H9 (cell line): ENCODE data around the gene RABGAP1L. TPM values are rescaled to one million over a fixed set of nuclear protein-coding genes. Genes with fewer than 3 reads are reported as not detected.

ENCODE experiments used
- DNase-seq: peaks from one replicate; pipeline ENCODE4 v3.0.0-alpha.2; 2017
- H2AFZ ChIP-seq: one replicate; pipeline ENCODE4 v1.6.1; 2013; ENCODE audit warnings: mild to moderate bottlenecking, low read length, control low read depth, moderate library complexity
- H2AK5ac ChIP-seq: 2 replicates; pipeline ENCODE4 v1.6.1; 2013; ENCODE audit warnings: low read length, control low read depth, mixed read lengths; ENCODE audit not compliant: insufficient read length
- H2BK120ac ChIP-seq: one replicate; pipeline ENCODE4 v1.6.1; 2013; ENCODE audit warnings: low read depth, mild to moderate bottlenecking, low read length, control low read depth, inconsistent platforms; ENCODE audit not compliant: poor library complexity, severe bottlenecking
- H2BK12ac ChIP-seq: 2 replicates; pipeline ENCODE4 v1.6.1; 2013; ENCODE audit warnings: low read length, control low read depth, mixed read lengths, low read depth; ENCODE audit not compliant: insufficient read length
- H2BK15ac ChIP-seq: 2 replicates; pipeline ENCODE4 v1.6.1; 2013; ENCODE audit warnings: low read depth, low read length, control low read depth
- H2BK20ac ChIP-seq: one replicate; pipeline ENCODE4 v1.6.1; 2013; ENCODE audit warnings: low read depth, mild to moderate bottlenecking, low read length, control low read depth, inconsistent platforms; ENCODE audit not compliant: poor library complexity, severe bottlenecking
- H2BK5ac ChIP-seq: 2 replicates; pipeline ENCODE4 v1.6.1; 2013; ENCODE audit warnings: low read length, control low read depth, mixed read lengths; ENCODE audit not compliant: insufficient read length
- H3K14ac ChIP-seq: 2 replicates; pipeline ENCODE4 v1.6.1; 2013; ENCODE audit warnings: low read length, control low read depth; ENCODE audit not compliant: insufficient read depth
- H3K18ac ChIP-seq: 2 replicates; pipeline ENCODE4 v1.6.1; 2013; ENCODE audit warnings: low read depth, mild to moderate bottlenecking, mixed read lengths, low read length, control low read depth; ENCODE audit not compliant: insufficient read length
- H3K23ac ChIP-seq: 2 replicates; pipeline ENCODE4 v1.6.1; 2013; ENCODE audit warnings: low read length, control low read depth, mixed read lengths, low read depth; ENCODE audit not compliant: insufficient read length
- H3K23me2 ChIP-seq: 2 replicates; pipeline ENCODE4 v1.6.1; 2013; ENCODE audit warnings: low read depth, mild to moderate bottlenecking, mixed read lengths, low read length, control low read depth; ENCODE audit not compliant: insufficient read length, poor library complexity, severe bottlenecking
- H3K27ac ChIP-seq: 2 replicates; pipeline ENCODE4 v1.5.1; 2013; ENCODE audit warnings: low read length, control low read depth, mixed read lengths, low read depth; ENCODE audit not compliant: insufficient read length
- H3K27me3 ChIP-seq: 2 replicates; pipeline ENCODE4 v1.6.1; 2013; ENCODE audit warnings: low read length, control low read depth, inconsistent platforms; ENCODE audit not compliant: insufficient read depth
- H3K4ac ChIP-seq: 2 replicates; pipeline ENCODE4 v1.6.1; 2013; ENCODE audit warnings: low read depth, mild to moderate bottlenecking, control low read depth, inconsistent platforms, low read length, moderate library complexity
- H3K4me1 ChIP-seq: 2 replicates; pipeline ENCODE4 v1.6.1; 2013; ENCODE audit warnings: low read length, control low read depth, inconsistent platforms; ENCODE audit not compliant: insufficient read depth
- H3K4me2 ChIP-seq: 2 replicates; pipeline ENCODE4 v1.6.1; 2013; ENCODE audit warnings: low read length, control low read depth, mixed read lengths; ENCODE audit not compliant: insufficient read length, insufficient read depth
- H3K56ac ChIP-seq: 2 replicates; pipeline ENCODE4 v1.6.1; 2013; ENCODE audit warnings: low read depth, mild to moderate bottlenecking, mixed read lengths, low read length, control low read depth; ENCODE audit not compliant: insufficient read length
- H3K79me1 ChIP-seq: 2 replicates; pipeline ENCODE4 v1.6.1; 2013; ENCODE audit warnings: low read depth, mild to moderate bottlenecking, moderate library complexity, low read length, control low read depth, inconsistent platforms; ENCODE audit not compliant: insufficient read depth, poor library complexity, severe bottlenecking
- H3K79me2 ChIP-seq: 2 replicates; pipeline ENCODE4 v1.6.1; 2013; ENCODE audit warnings: low read length, control low read depth, inconsistent platforms; ENCODE audit not compliant: insufficient read depth
- H3K9ac ChIP-seq: 2 replicates; pipeline ENCODE4 v1.6.1; 2013; ENCODE audit warnings: low read length, control low read depth, mixed read lengths; ENCODE audit not compliant: insufficient read length; ENCODE audit errors: extremely low read depth
- H3K9me3 ChIP-seq: one replicate; pipeline ENCODE4 v1.6.1; 2013; ENCODE audit warnings: low read depth, low read length, inconsistent platforms; ENCODE audit not compliant: control insufficient read depth
- H3T11ph ChIP-seq: one replicate; pipeline ENCODE4 v1.6.1; 2013; ENCODE audit warnings: mild to moderate bottlenecking, low read length, control low read depth, inconsistent platforms
- H4K20me1 ChIP-seq: one replicate; pipeline ENCODE4 v1.6.1; 2013; ENCODE audit not compliant: control insufficient read depth, insufficient read length, insufficient read depth
- H4K5ac ChIP-seq: 2 replicates; pipeline ENCODE4 v1.6.1; 2013; ENCODE audit warnings: low read depth, mild to moderate bottlenecking, mixed read lengths, low read length, control low read depth; ENCODE audit not compliant: insufficient read length
- H4K8ac ChIP-seq: replicated peaks from 2 replicates; pipeline ENCODE4 v1.6.1; 2013; ENCODE audit warnings: low read length, control low read depth, mixed read lengths, low read depth; ENCODE audit not compliant: insufficient read length
- H4K91ac ChIP-seq: 2 replicates; pipeline ENCODE4 v1.6.1; 2013; ENCODE audit warnings: low read depth, mild to moderate bottlenecking, moderate library complexity, mixed read lengths, low read length, control low read depth; ENCODE audit not compliant: insufficient read length
- H3K27ac Mint-ChIP-seq, 3 experiments: 2 replicates in 2 of 3; 3 replicates in 1 of 3; pipeline ENCODE4 v1.8.0; 2020 to 2021; ENCODE audit warnings: mixed read lengths in 3 of 3, mild to moderate bottlenecking in 1 of 3, moderate library complexity in 1 of 3
- H3K27me3 Mint-ChIP-seq: 2 replicates; pipeline ENCODE4 v1.8.0; 2021; ENCODE audit warnings: low read depth, mild to moderate bottlenecking, moderate library complexity, mixed read lengths
- H3K36me3 Mint-ChIP-seq, 3 experiments: 2 replicates in 2 of 3; 3 replicates in 1 of 3; pipeline ENCODE4 v1.8.0; 2020 to 2021; ENCODE audit warnings: low read depth in 3 of 3, mixed read lengths in 3 of 3; ENCODE audit not compliant: insufficient read depth in 1 of 3
- H3K4me1 Mint-ChIP-seq, 2 experiments: 2 replicates each; pipeline ENCODE4 v1.8.0; 2020; ENCODE audit warnings: mixed read lengths in 2 of 2
- H3K4me3 Mint-ChIP-seq, 2 experiments: 2 replicates in 1 of 2; 3 replicates in 1 of 2; pipeline ENCODE4 v1.8.0; 2020 to 2021; ENCODE audit warnings: mild to moderate bottlenecking in 2 of 2, mixed read lengths in 2 of 2, moderate library complexity in 1 of 2
- H3K9me3 Mint-ChIP-seq, 2 experiments: 2 replicates in 1 of 2; 3 replicates in 1 of 2; pipeline ENCODE4 v1.8.0; 2020; ENCODE audit warnings: mild to moderate bottlenecking in 2 of 2, mixed read lengths in 2 of 2, moderate library complexity in 1 of 2
- WGBS: extraction: QIAGEN DNeasy Blood & Tissue Kit; methylation state at CpG from one replicate; pipeline ENCODE4 v1.1.7; 2013; ENCODE audit warnings: missing lambda C conversion rate, low lambda C conversion rate, mixed read lengths; ENCODE audit not compliant: insufficient read length; ENCODE audit errors: extremely low coverage; 5-methylcytosine and 5-hydroxymethylcytosine counted together
- total RNA-seq: library from RNA; stranded (reverse); gene quantifications from 2 replicates; pipeline ENCODE4 v1.2.1, GENCODE V29; 2021
- TF ChIP-seq, protein P1 (sequence below): fragments of 200-600 bp; sonication (generic); conservative IDR thresholded peaks from 3 replicates; pipeline ENCODE4 v1.8.0; 2021; ENCODE audit warnings: antibody characterized with exemption, mild to moderate bottlenecking

The RABGAP1L gene
- total RNA-seq, 1 experiment from 2014 or later = 147 TPM

DNA sequence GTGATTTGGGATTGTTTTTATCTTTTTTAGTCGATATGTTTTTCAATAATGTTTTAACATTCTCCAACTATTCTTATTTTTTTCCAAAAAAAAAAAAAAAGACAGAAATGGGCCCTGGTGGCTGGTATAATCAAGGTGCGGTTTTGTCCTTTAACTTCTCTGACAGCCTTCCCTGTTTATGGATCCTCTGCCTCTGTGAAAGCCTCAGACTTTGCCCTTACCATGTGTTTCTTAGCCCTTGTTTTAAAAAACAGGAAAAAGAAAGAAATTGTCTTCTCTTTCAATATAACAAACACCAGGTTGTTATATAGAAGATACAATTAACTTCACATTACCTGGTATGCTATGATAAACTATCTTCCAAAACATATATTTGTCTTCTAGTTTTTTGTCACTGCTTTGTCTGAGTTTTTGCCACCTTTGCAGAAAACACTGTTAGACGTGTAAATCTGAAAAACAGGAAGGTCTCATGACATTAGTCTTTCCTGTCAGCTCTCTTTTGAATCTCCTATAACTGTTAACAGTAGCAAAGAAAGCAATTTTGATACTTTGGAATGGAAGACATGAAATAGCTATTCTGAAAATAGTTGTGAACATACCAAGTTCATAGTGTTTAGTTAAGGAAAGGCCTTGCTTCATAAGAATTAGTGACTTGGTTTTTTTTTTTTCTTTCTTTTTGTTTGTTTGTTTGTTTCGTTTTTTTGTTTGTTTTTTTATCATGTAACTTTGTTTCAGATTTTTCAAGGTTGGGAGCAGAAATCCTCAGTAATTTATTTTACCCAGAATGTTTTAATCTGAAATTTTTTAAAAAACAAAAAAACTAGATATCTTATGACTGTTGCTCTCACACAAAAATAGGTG lies 808.8 kb downstream of the RABGAP1L start:
- H3K56ac ChIP-seq = no peak overlapping the region
- no peak overlapping the region for H3K23ac ChIP-seq
- H3K4ac ChIP-seq = no peak overlapping the region
- no peak overlapping the region for H2AFZ ChIP-seq
- H3K18ac ChIP-seq = no peak overlapping the region
- H3K9me3 ChIP-seq = no peaks in the 10 kb centered on the region
- H2BK120ac ChIP-seq = no peak overlapping the region
- H3K27ac Mint-ChIP-seq = peak overlapping the region in 1 of 3 experiments; percentile 72; a peak in 2 of 7 replicates
- no peak overlapping the region for H2BK15ac ChIP-seq
- no peak overlapping the region for H3K14ac ChIP-seq
- no peak overlapping the region for H2BK5ac ChIP-seq
- H2BK20ac ChIP-seq = no peak overlapping the region
- H3K4me3 Mint-ChIP-seq = no peak overlapping the region
- WGBS = no CpG with 5 or more reads among the region's 4 CpGs
- H3K27me3 ChIP-seq = no peaks in the 10 kb centered on the region
- no peaks in the 10 kb centered on the region for H4K20me1 ChIP-seq
- H3K27ac ChIP-seq = no peak overlapping the region
- H3K9ac ChIP-seq = no peak overlapping the region
- peaks cover 15 to 47% (median 39%) of the 10 kb centered on the region in 3 experiments; a peak in 6 of 7 replicates for H3K36me3 Mint-ChIP-seq
- no peak overlapping the region for H3T11ph ChIP-seq
- H3K4me1 ChIP-seq = peaks cover 3% of the 10 kb centered on the region; the same call in 1 of the 2 replicates
- H2AK5ac ChIP-seq = no peak overlapping the region
- DNase-seq = no peak
- no peaks in the 10 kb centered on the region for H3K27me3 Mint-ChIP-seq
- peaks cover 3% of the 10 kb centered on the region for H3K79me1 ChIP-seq
- H3K23me2 ChIP-seq = no peaks in the 10 kb centered on the region
- no peak overlapping the region for H4K8ac ChIP-seq
- TF ChIP-seq, protein P1, sequence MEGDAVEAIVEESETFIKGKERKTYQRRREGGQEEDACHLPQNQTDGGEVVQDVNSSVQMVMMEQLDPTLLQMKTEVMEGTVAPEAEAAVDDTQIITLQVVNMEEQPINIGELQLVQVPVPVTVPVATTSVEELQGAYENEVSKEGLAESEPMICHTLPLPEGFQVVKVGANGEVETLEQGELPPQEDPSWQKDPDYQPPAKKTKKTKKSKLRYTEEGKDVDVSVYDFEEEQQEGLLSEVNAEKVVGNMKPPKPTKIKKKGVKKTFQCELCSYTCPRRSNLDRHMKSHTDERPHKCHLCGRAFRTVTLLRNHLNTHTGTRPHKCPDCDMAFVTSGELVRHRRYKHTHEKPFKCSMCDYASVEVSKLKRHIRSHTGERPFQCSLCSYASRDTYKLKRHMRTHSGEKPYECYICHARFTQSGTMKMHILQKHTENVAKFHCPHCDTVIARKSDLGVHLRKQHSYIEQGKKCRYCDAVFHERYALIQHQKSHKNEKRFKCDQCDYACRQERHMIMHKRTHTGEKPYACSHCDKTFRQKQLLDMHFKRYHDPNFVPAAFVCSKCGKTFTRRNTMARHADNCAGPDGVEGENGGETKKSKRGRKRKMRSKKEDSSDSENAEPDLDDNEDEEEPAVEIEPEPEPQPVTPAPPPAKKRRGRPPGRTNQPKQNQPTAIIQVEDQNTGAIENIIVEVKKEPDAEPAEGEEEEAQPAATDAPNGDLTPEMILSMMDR = no peak
- peaks cover 13% of the 10 kb centered on the region in 2 experiments for H3K4me1 Mint-ChIP-seq
- no peaks in the 10 kb centered on the region for H3K79me2 ChIP-seq
- no peak overlapping the region for H3K4me2 ChIP-seq
- H4K91ac ChIP-seq = no peak overlapping the region
- H4K5ac ChIP-seq = no peak overlapping the region
- no peaks in the 10 kb centered on the region for H3K9me3 Mint-ChIP-seq
- no peak overlapping the region for H2BK12ac ChIP-seq
